HepG2 (cell line): ENCODE measurements around the gene RDH13. TPM values are rescaled to one million over a fixed set of nuclear protein-coding genes. Genes with fewer than 3 reads are reported as not detected.

ENCODE experiments used
- ATAC-seq: fragments of 200-7000 bp; cut with Tn5 transposase; 3 replicates; pipeline ENCODE4 v1.9.1; 2020; ENCODE audit warnings: mild to moderate bottlenecking, moderate library complexity
- BruUV-seq: library from RNA; stranded (reverse); fragments of 400-500 nt; replicated peaks from 2 replicates; lab custom pipeline; 2021; lab: Mats Ljungman, UMichigan
- CTCF ChIA-PET: fragments of 300-600 bp; formaldehyde crosslinking; extraction: SDS; loops from one replicate; lab custom pipeline; 2021; ENCODE audit warnings: low total read pairs, inconsistent platforms, low intra/inter-chr PET ratio; lab: Yijun Ruan, JAX
- POLR2A ChIA-PET: fragments of 350-600 bp; sonication (Branson Sonifier 250); formaldehyde crosslinking; loops from one replicate; lab custom pipeline; 2020; ENCODE audit warnings: antibody characterized with exemption, inconsistent platforms; lab: Yijun Ruan, JAX
- DNase-seq: peaks from one replicate; pipeline ENCODE4 v3.0.0-alpha.2; 2015; ENCODE audit warnings: low spot score
- FAIRE-seq: peaks from 3 replicates; lab custom pipeline; 2011; peaks lifted over from hg19 to GRCh38; lab: Jason Lieb, UNC
- H2AFZ ChIP-seq: one replicate; pipeline ENCODE4 v1.6.1; 2011; ENCODE audit warnings: low read length, inconsistent platforms
- H3K27ac ChIP-seq: fragments of 300-600 bp; 3 replicates; pipeline ENCODE4 v1.8.0; 2011; ENCODE audit warnings: mixed run types, mild to moderate bottlenecking, mixed read lengths, low read length, inconsistent platforms; ENCODE audit not compliant: insufficient read depth; ENCODE audit errors: extremely low read length
- H3K27me3 ChIP-seq, 2 experiments: fragments of 200-600 bp in 1 of 2; 2 replicates in 1 of 2; 3 replicates in 1 of 2; pipeline versions ENCODE4 v1.6.0 to v1.8.0; 2011; ENCODE audit warnings: low read length in 2 of 2, mild to moderate bottlenecking in 2 of 2, moderate library complexity in 2 of 2, inconsistent platforms in 1 of 2; ENCODE audit not compliant: insufficient read depth in 2 of 2, control insufficient read depth in 1 of 2
- H3K36me3 ChIP-seq, 2 experiments: fragments of 200-600 bp in 1 of 2; replicated peaks in 1 of 2; 2 replicates in 1 of 2; 3 replicates in 1 of 2; pipeline versions ENCODE4 v1.5.1 to v1.8.0; 2011; ENCODE audit warnings: low read length in 2 of 2, inconsistent platforms in 1 of 2; ENCODE audit not compliant: insufficient read depth in 2 of 2, control insufficient read depth in 1 of 2
- H3K4me1 ChIP-seq: 2 replicates; pipeline ENCODE4 v1.5.1; 2012; ENCODE audit warnings: low read length, inconsistent platforms; ENCODE audit not compliant: insufficient read depth
- H3K4me2 ChIP-seq: 2 replicates; pipeline ENCODE4 v1.6.0; 2011; ENCODE audit warnings: low read depth, low read length, inconsistent platforms
- H3K4me3 ChIP-seq, 3 experiments: fragments of 200-600 bp in 1 of 3; sonication (generic), shearing (Covaris generic) in 1 of 3; replicated peaks in 1 of 3; 2 replicates each; pipeline ENCODE4 v1.5.1; 2011 to 2016; ENCODE audit warnings: low read length in 3 of 3, inconsistent platforms in 2 of 3, low read depth in 2 of 3, mild to moderate bottlenecking in 2 of 3, control low read depth in 1 of 3, mixed read lengths in 1 of 3; ENCODE audit not compliant: insufficient read depth in 1 of 3
- H3K79me2 ChIP-seq: one replicate; pipeline ENCODE4 v1.6.1; 2011; ENCODE audit warnings: low read length, inconsistent platforms; ENCODE audit not compliant: insufficient read depth
- H3K9ac ChIP-seq: 2 replicates; pipeline ENCODE4 v1.6.0; 2011; ENCODE audit warnings: mild to moderate bottlenecking, low read depth, low read length, inconsistent platforms; ENCODE audit not compliant: insufficient read depth
- H3K9me3 ChIP-seq: 2 replicates; pipeline ENCODE4 v1.5.1; 2012; ENCODE audit warnings: mild to moderate bottlenecking, low read length
- H4K20me1 ChIP-seq: 2 replicates; pipeline ENCODE4 v1.6.0; 2011; ENCODE audit warnings: inconsistent platforms, mild to moderate bottlenecking, low read length, moderate library complexity; ENCODE audit not compliant: insufficient read depth
- CENPBD1 ChIP-seq: sonication (generic); formaldehyde crosslinking; IDR thresholded peaks from 2 replicates; pipeline ENCODE4 v1.8.0; 2022; ENCODE audit warnings: missing genetic modification reagents, low read depth, mild to moderate bottlenecking, borderline replicate concordance
- EP300 ChIP-seq, 3 experiments: sonication (generic) in 1 of 3; formaldehyde crosslinking in 1 of 3; IDR thresholded peaks; 2 replicates each; pipeline versions ENCODE4 v1.5.1 to v1.6.1; 2011 to 2020; ENCODE audit warnings: low read depth in 2 of 3, low read length in 2 of 3, borderline replicate concordance in 1 of 3, improper control_type of control experiment in 1 of 3, mild to moderate bottlenecking in 1 of 3, missing genetic modification reagents in 1 of 3, moderate library complexity in 1 of 3
- HMG20B ChIP-seq: conservative IDR thresholded peaks from 2 replicates; pipeline ENCODE4 v1.6.1; 2016; ENCODE audit warnings: missing genetic modification reagents, missing compliant biosample characterization
- HNRNPUL1 ChIP-seq: fragments of 200-400 bp; formaldehyde crosslinking; IDR thresholded peaks from 2 replicates; pipeline ENCODE4 v1.6.1; 2017; ENCODE audit warnings: low read depth, mild to moderate bottlenecking, low read length, moderate library complexity
- KDM2A ChIP-seq: sonication (generic); formaldehyde crosslinking; IDR thresholded peaks from 2 replicates; pipeline ENCODE4 v1.4.0; 2020; ENCODE audit warnings: low read depth, missing genetic modification reagents, borderline replicate concordance
- MIER2 ChIP-seq: IDR thresholded peaks from 2 replicates; pipeline ENCODE4 v1.6.1; 2016; ENCODE audit warnings: missing biosample characterization, missing genetic modification reagents
- MXD4 ChIP-seq: IDR thresholded peaks from 2 replicates; pipeline ENCODE4 v1.6.1; 2016; ENCODE audit warnings: mild to moderate bottlenecking, missing biosample characterization, missing genetic modification reagents
- NFE2L1 ChIP-seq: sonication (generic); formaldehyde crosslinking; IDR thresholded peaks from 2 replicates; pipeline ENCODE4 v1.4.0; 2020; ENCODE audit warnings: missing genetic modification reagents, mild to moderate bottlenecking, borderline replicate concordance
- PITX1 ChIP-seq: sonication (generic); formaldehyde crosslinking; IDR thresholded peaks from 2 replicates; pipeline ENCODE4 v1.5.1; 2020; ENCODE audit warnings: mild to moderate bottlenecking, missing genetic modification reagents
- PLSCR1 ChIP-seq: sonication (generic); formaldehyde crosslinking; IDR thresholded peaks from 2 replicates; pipeline ENCODE4 v1.5.0; 2020; ENCODE audit warnings: missing genetic modification reagents, mild to moderate bottlenecking, borderline replicate concordance
- PRDM4 ChIP-seq: sonication (generic); formaldehyde crosslinking; IDR thresholded peaks from 2 replicates; pipeline ENCODE4 v1.9.0; 2021; ENCODE audit warnings: missing genetic modification reagents, borderline replicate concordance
- SP2 ChIP-seq: sonication (generic); formaldehyde crosslinking; IDR thresholded peaks from 2 replicates; pipeline ENCODE4 v1.5.1; 2020; ENCODE audit warnings: mild to moderate bottlenecking, missing genetic modification reagents
- XBP1 ChIP-seq: sonication (generic); formaldehyde crosslinking; IDR thresholded peaks from 2 replicates; pipeline ENCODE4 v1.5.0; 2020; ENCODE audit warnings: missing genetic modification reagents
- ZC3H4 ChIP-seq: sonication (generic); formaldehyde crosslinking; IDR thresholded peaks from 2 replicates; pipeline ENCODE4 v1.4.0; 2020; ENCODE audit warnings: missing genetic modification reagents, borderline replicate concordance
- ZKSCAN5 ChIP-seq: sonication (generic); formaldehyde crosslinking; IDR thresholded peaks from 2 replicates; pipeline ENCODE4 v1.5.1; 2020; ENCODE audit warnings: mild to moderate bottlenecking, missing genetic modification reagents
- ZNF101 ChIP-seq: sonication (generic); formaldehyde crosslinking; IDR thresholded peaks from 2 replicates; pipeline ENCODE4 v1.4.0; 2020; ENCODE audit warnings: mild to moderate bottlenecking, low read depth, missing genetic modification reagents, borderline replicate concordance
- ZNF710 ChIP-seq: sonication (generic); formaldehyde crosslinking; IDR thresholded peaks from 2 replicates; pipeline ENCODE4 v1.5.0; 2020; ENCODE audit warnings: mild to moderate bottlenecking, missing genetic modification reagents, borderline replicate concordance
- ZNF816 ChIP-seq: sonication (generic); formaldehyde crosslinking; IDR thresholded peaks from 2 replicates; pipeline ENCODE4 v1.8.0; 2022; ENCODE audit warnings: missing genetic modification reagents, mild to moderate bottlenecking, borderline replicate concordance
- WGBS: methylation state at CpG from one replicate; pipeline ENCODE4 v1.1.6; 2017; ENCODE audit warnings: low lambda C conversion rate; 5-methylcytosine and 5-hydroxymethylcytosine counted together
- in situ Hi-C: cut with HindIII; loops from 2 replicates; pipeline ENCODE4 v1.10.0; 2017; ENCODE audit warnings: low pct_unique_long_range_greater_than_20kb; ENCODE audit not compliant: extremely low pct_ligation_motif_present
- intact Hi-C: fragments of 100-400 bp; cut with micrococcal nuclease; formaldehyde crosslinking; loops from one replicate; pipeline ENCODE4 v1.10.0; 2022; ENCODE audit not compliant: unreplicated experiment
- polyA plus RNA-seq, 8 experiments: library from polyadenylated mRNA; depleted of rRNA in 3 of 8; stranded (reverse) in 7 of 8; unstranded in 1 of 8; fragments of >200 nt; fragmentation: Illumina TruSeq in 4 of 8; extraction: Trizol in 4 of 8; gene quantifications; 2 replicates each; pipeline versions ENCODE4 v1.2.1 to v1.2.3, GENCODE V29; 2011 to 2016; ENCODE audit warnings: low read depth in 4 of 8, missing spikeins in 1 of 8, mixed read lengths in 1 of 8; ENCODE audit not compliant: insufficient read depth in 1 of 8
- total RNA-seq, 5 experiments: library from RNA; depleted of rRNA; stranded (reverse); fragments of >200 nt; fragmentation: Illumina TruSeq; extraction: Trizol; gene quantifications; 2 replicates each; pipeline ENCODE4 v1.2.3, GENCODE V29; 2016; ENCODE audit warnings: low read depth in 1 of 5

The RDH13 gene
- total and polyA plus RNA-seq, 2 of the 13 experiments (the other 11 are each of a cell fraction or from before 2014, with no cell fraction given), result 13.4 to 21.5 TPM

- peak; percentile 29; the same call in 1 of the 2 replicates for TF ChIP-seq KDM2A (CRISPR knock-in tag)
- no peak for TF ChIP-seq ZNF816 (CRISPR knock-in tag)
- TF ChIP-seq PRDM4 (CRISPR knock-in tag), result no peak
- TF ChIP-seq HMG20B, result no peak
- no peak for TF ChIP-seq ZC3H4
Observed at GRCh38 chr19:55088021-55088451, 25.1 kb upstream of the RDH13 start (continued).

- Histone ChIP-seq H3K4me3 (no peak overlapping the region), H2AFZ (no peak overlapping the region), H3K79me2 (no peaks in the 10 kb centered on the region), H3K27me3 (no peaks in the 10 kb centered on the region), H3K36me3 (peaks cover 0 to 1% of the 10 kb centered on the region in 2 experiments; a peak in 1 of 5 replicates), H3K4me2 (no peak overlapping the region), H4K20me1 (peaks cover 6% of the 10 kb centered on the region; the same call in 1 of the 2 replicates), H3K27ac (no peak overlapping the region), H3K4me1 (peaks cover 5% of the 10 kb centered on the region; the same call in 1 of the 2 replicates), H3K9me3 (no peaks in the 10 kb centered on the region), H3K9ac (no peak overlapping the region)
- no peak for ATAC-seq
- WGBS, result 92% methylated on average over 17 of the region's 17 CpGs
- CTCF ChIA-PET, result no interaction called here
- FAIRE-seq, result no peak
- intact Hi-C loops, result no loop called here
- POLR2A ChIA-PET, result no interaction called here
- DNase-seq, result no peak
- no TSS peak for BruUV-seq
- TF ChIP-seq EP300 (IDR thresholded peaks at IDR 0.05; ENCODE audit: low read depth in 2 of 2, low read length in 2 of 2) (no peak), EP300 (CRISPR knock-in tag; IDR thresholded peaks at IDR 0.05; ENCODE audit: borderline replicate concordance) (no peak), XBP1 (no peak), ZKSCAN5 (no peak), SP2 (CRISPR knock-in tag) (no peak), ZNF710 (CRISPR knock-in tag) (no peak), NFE2L1 (CRISPR knock-in tag) (no peak), MIER2 (CRISPR knock-in tag) (no peak), HNRNPUL1 (no peak), CENPBD1 (no peak), PITX1 (CRISPR knock-in tag) (no peak), MXD4 (no peak), ZNF101 (no peak), PLSCR1 (no peak)
- in situ Hi-C loops, result loop anchor here (5.0 kb wide), 1 partner anchor 35 kb away; no protein-coding TSS in a partner anchor
Observed at GRCh38 chr19:55087542-55087901, 24.6 kb upstream of the RDH13 start.
